Stimulated activated CD4-positive, alpha-beta T cell treated with anti-CD3 and anti-CD28 coated beads, TNF-alpha, amount 100 ng/mL, for 1 hour (primary cell): ENCODE data around the gene BMP7.

ENCODE experiments used
- DNase-seq, 3 donors: peaks; one replicate each; pipeline ENCODE4 v3.0.0-alpha.2; 2020; ENCODE audit warnings: low read depth in 3 of 3, low spot score in 1 of 3

BMP7 gene

GRCh38 chr20:57231951-57232428, 34.5 kb downstream of the BMP7 start:
- no peak for DNase-seq

GRCh38 chr20:57231161-57231560, 35.3 kb downstream of the BMP7 start:
- no peak for DNase-seq

GRCh38 chr20:57230247-57230646, 36.2 kb downstream of the BMP7 start:
- no peak for DNase-seq

GRCh38 chr20:57229490-57229889, 37.0 kb downstream of the BMP7 start:
- DNase-seq, result no peak

GRCh38 chr20:57225830-57226229, 40.6 kb downstream of the BMP7 start:
- no peak for DNase-seq

- no peak for DNase-seq
Measured at GRCh38 chr20:57225197-57225733, 41.2 kb downstream of the BMP7 start.

- no peak for DNase-seq
Measured at GRCh38 chr20:57224641-57225138, 41.8 kb downstream of the BMP7 start.

GRCh38 chr20:57223648-57224489, 42.6 kb downstream of the BMP7 start:
- no peak for DNase-seq

GRCh38 chr20:57222631-57222950, 43.9 kb downstream of the BMP7 start:
- no peak for DNase-seq

GRCh38 chr20:57221916-57222630, 44.4 kb downstream of the BMP7 start:
- DNase-seq, result no peak

GRCh38 chr20:57220337-57221145, 45.9 kb downstream of the BMP7 start:
- DNase-seq, result no peak

GRCh38 chr20:57219071-57219677, 47.3 kb downstream of the BMP7 start:
- DNase-seq, result no peak

- DNase-seq, result no peak
Measured at GRCh38 chr20:57218489-57218888, 48.0 kb downstream of the BMP7 start.

- no peak for DNase-seq
Measured at GRCh38 chr20:57217802-57218201, 48.6 kb downstream of the BMP7 start.

GRCh38 chr20:57216669-57217068, 49.8 kb downstream of the BMP7 start:
- no peak for DNase-seq

GRCh38 chr20:57215826-57216471, 50.5 kb downstream of the BMP7 start:
- no peak for DNase-seq

- DNase-seq, result no peak
Measured at GRCh38 chr20:57215426-57215825, 51.0 kb downstream of the BMP7 start.

GRCh38 chr20:57214948-57215347, 51.5 kb downstream of the BMP7 start:
- no peak for DNase-seq

- no peak for DNase-seq
Measured at GRCh38 chr20:57214427-57214826, 52.0 kb downstream of the BMP7 start.

GRCh38 chr20:57213924-57214323, 52.5 kb downstream of the BMP7 start:
- no peak for DNase-seq
